A673 (cell line): ENCODE data around the gene KAT5. TPM values are rescaled to one million over a fixed set of nuclear protein-coding genes. Genes with fewer than 3 reads are reported as not detected.
"Not testable (repeated sequence)": the region's sequence is repeated elsewhere in the genome, so short reads cannot be mapped to it uniquely, and the experiment has no call there.

Experiments
- BruUV-seq: library from RNA; stranded (reverse); fragments of 400-500 nt; replicated peaks from 2 replicates; lab custom pipeline; 2021; lab: Mats Ljungman, UMichigan
- CTCF ChIA-PET: fragments of 300-600 bp; sonication (Branson Sonifier 250); formaldehyde crosslinking; loops from one replicate; lab custom pipeline; 2022; ENCODE audit warnings: antibody characterized with exemption; lab: Charles Lee
- POLR2A ChIA-PET: fragments of 300-600 bp; sonication (Branson Sonifier 250); formaldehyde crosslinking; loops from one replicate; lab custom pipeline; 2022; ENCODE audit warnings: antibody characterized with exemption; ENCODE audit not compliant: low non-redundant PET; lab: Charles Lee
- DNase-seq: peaks from one replicate; pipeline ENCODE4 v3.0.0-alpha.2; 2015; ENCODE audit warnings: low spot score
- H3K27ac ChIP-seq: fragments of 200-600 bp; sonication (generic); 2 replicates; pipeline ENCODE4 v1.5.1; 2016; ENCODE audit warnings: mixed run types, low read depth, mild to moderate bottlenecking, mixed read lengths, antibody characterized with exemption, low read length; ENCODE audit not compliant: poor library complexity, severe bottlenecking
- H3K27me3 ChIP-seq: fragments of 200-600 bp; sonication (generic); replicated peaks from 2 replicates; pipeline ENCODE4 v1.6.1; 2017; ENCODE audit warnings: mixed run types, low read depth, mild to moderate bottlenecking, mixed read lengths, antibody characterized with exemption, low read length; ENCODE audit not compliant: insufficient read depth, poor library complexity
- H3K36me3 ChIP-seq: fragments of 200-600 bp; sonication (generic); 2 replicates; pipeline ENCODE4 v1.6.1; 2016; ENCODE audit warnings: mixed run types, mild to moderate bottlenecking, mixed read lengths, antibody characterized with exemption, low read length; ENCODE audit not compliant: insufficient read depth, poor library complexity, severe bottlenecking
- H3K4me1 ChIP-seq: fragments of 200-600 bp; sonication (generic); 2 replicates; pipeline ENCODE4 v1.6.1; 2017; ENCODE audit warnings: mixed run types, mild to moderate bottlenecking, mixed read lengths, antibody characterized with exemption, low read length; ENCODE audit not compliant: insufficient read depth, poor library complexity, severe bottlenecking
- H3K4me3 ChIP-seq: fragments of 200-600 bp; sonication (generic); 2 replicates; pipeline ENCODE4 v1.5.1; 2016; ENCODE audit warnings: low read depth, mixed run types, mild to moderate bottlenecking, mixed read lengths, low read length; ENCODE audit not compliant: poor library complexity, severe bottlenecking
- H3K9me3 ChIP-seq: fragments of 200-600 bp; sonication (generic); 2 replicates; pipeline ENCODE4 v1.6.1; 2016; ENCODE audit warnings: mixed run types, low read depth, mild to moderate bottlenecking, mixed read lengths, antibody characterized with exemption, low read length; ENCODE audit not compliant: poor library complexity, severe bottlenecking
- EZH2 ChIP-seq: fragments of 200-600 bp; sonication (generic); IDR thresholded peaks from 2 replicates; pipeline ENCODE4 v1.6.1; 2017; ENCODE audit warnings: borderline replicate concordance, low read depth, mild to moderate bottlenecking, mixed read lengths, antibody characterized with exemption, low read length; ENCODE audit not compliant: poor library complexity, severe bottlenecking
- intact Hi-C: fragments of 100-400 bp; cut with micrococcal nuclease; formaldehyde crosslinking; loops from one replicate; pipeline ENCODE4 v1.10.0; 2022; ENCODE audit not compliant: unreplicated experiment
- total RNA-seq: library from RNA; stranded (reverse); gene quantifications from 2 replicates; pipeline ENCODE4 v1.2.3, GENCODE V29; 2021
- TF ChIP-seq, protein P1 (sequence below): fragments of 300-800, 200-600 bp; sonication (generic); conservative IDR thresholded peaks from 2 replicates; pipeline ENCODE4 v1.5.1; 2017; ENCODE audit warnings: low read depth, mild to moderate bottlenecking, antibody characterized with exemption, low read length, moderate library complexity, mixed read lengths

Gene KAT5
- total RNA-seq, 1 experiment from 2014 or later = 71.3 TPM

DNA sequence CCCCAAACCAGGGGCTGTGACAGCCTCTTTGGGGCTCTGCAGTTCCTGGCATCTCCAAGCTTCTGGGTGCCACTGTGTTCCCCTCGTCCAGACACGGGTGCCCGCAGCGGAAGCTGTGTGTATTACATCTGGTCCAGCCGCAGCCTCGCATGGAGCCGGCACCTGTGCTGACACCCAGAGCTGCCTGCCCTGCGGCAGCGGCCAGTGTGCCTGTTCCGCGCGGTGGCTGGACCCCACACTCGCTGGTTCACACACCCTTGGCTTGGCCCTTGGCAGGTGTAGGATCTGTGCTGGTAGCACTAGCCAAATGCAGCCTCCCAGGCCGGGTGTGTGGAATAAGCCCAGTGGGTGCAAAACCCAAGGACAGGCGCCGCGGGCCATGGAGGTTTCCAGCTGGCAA lies 33.0 kb downstream of the KAT5 start:
- BruUV-seq = no TSS peak
- POLR2A ChIA-PET = no interaction called here
- TF ChIP-seq, protein P1, sequence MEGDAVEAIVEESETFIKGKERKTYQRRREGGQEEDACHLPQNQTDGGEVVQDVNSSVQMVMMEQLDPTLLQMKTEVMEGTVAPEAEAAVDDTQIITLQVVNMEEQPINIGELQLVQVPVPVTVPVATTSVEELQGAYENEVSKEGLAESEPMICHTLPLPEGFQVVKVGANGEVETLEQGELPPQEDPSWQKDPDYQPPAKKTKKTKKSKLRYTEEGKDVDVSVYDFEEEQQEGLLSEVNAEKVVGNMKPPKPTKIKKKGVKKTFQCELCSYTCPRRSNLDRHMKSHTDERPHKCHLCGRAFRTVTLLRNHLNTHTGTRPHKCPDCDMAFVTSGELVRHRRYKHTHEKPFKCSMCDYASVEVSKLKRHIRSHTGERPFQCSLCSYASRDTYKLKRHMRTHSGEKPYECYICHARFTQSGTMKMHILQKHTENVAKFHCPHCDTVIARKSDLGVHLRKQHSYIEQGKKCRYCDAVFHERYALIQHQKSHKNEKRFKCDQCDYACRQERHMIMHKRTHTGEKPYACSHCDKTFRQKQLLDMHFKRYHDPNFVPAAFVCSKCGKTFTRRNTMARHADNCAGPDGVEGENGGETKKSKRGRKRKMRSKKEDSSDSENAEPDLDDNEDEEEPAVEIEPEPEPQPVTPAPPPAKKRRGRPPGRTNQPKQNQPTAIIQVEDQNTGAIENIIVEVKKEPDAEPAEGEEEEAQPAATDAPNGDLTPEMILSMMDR = no peak
- no peak for TF ChIP-seq EZH2
- CTCF ChIA-PET = interaction anchor here (0.7 kb wide), 1 partner anchor 167 kb away, joined by 11 read pairs; no protein-coding TSS in a partner anchor
- Histone ChIP-seq H3K9me3 (no peaks in the 10 kb centered on the region), H3K36me3 (no peaks in the 10 kb centered on the region), H3K4me1 (no peaks in the 10 kb centered on the region), H3K4me3 (no peak overlapping the region), H3K27me3 (peaks cover 19% of the 10 kb centered on the region), H3K27ac (no peak overlapping the region)
- DNase-seq = no peak
- intact Hi-C loops = no loop called here

- CTCF ChIA-PET, H3K27me3 ChIP-seq, H3K4me3 ChIP-seq, H3K9me3 ChIP-seq, BruUV-seq, H3K36me3 ChIP-seq, H3K27ac ChIP-seq, H3K4me1 ChIP-seq, intact Hi-C loops, DNase-seq, POLR2A ChIA-PET: not testable (repeated sequence)
Measured at GRCh38 chr11:65762169-65762568, 50.1 kb downstream of the KAT5 start.

- H3K4me3 ChIP-seq, intact Hi-C loops, H3K36me3 ChIP-seq, DNase-seq, POLR2A ChIA-PET, H3K9me3 ChIP-seq, H3K27ac ChIP-seq, H3K4me1 ChIP-seq, CTCF ChIA-PET, H3K27me3 ChIP-seq, BruUV-seq: not testable (repeated sequence)
Measured at GRCh38 chr11:65762816-65763215, 50.8 kb downstream of the KAT5 start.

- no peaks in the 10 kb centered on the region for H3K27me3 ChIP-seq
- CTCF ChIA-PET = interaction anchor here (0.6 kb wide), 1 partner anchor 388 kb away, joined by 4 read pairs; no protein-coding TSS in a partner anchor
- no peak for DNase-seq
- H3K4me3 ChIP-seq = no peak overlapping the region
- H3K27ac ChIP-seq = no peak overlapping the region
- TF ChIP-seq EZH2 = no peak
- TF ChIP-seq, protein P1 = no peak
- H3K9me3 ChIP-seq = no peaks in the 10 kb centered on the region
- POLR2A ChIA-PET = no interaction called here
- no peaks in the 10 kb centered on the region for H3K4me1 ChIP-seq
- intact Hi-C loops = no loop called here
- no peaks in the 10 kb centered on the region for H3K36me3 ChIP-seq
- no TSS peak for BruUV-seq
Measured at GRCh38 chr11:65764434-65764833, 52.4 kb downstream of the KAT5 start.
